NCI-H526 treated with DMSO at 0.1 percent for 48 hours (cell line): ENCODE measurements around the gene KCNQ2.
"Not testable (repeated sequence)": the region's sequence is repeated elsewhere in the genome, so short reads cannot be mapped to it uniquely, and the experiment has no call there.

Experiments
- DNase-seq: peaks from one replicate; lab custom pipeline; 2025; lab: John Stamatoyannopoulos, UW

Gene KCNQ2

DNA sequence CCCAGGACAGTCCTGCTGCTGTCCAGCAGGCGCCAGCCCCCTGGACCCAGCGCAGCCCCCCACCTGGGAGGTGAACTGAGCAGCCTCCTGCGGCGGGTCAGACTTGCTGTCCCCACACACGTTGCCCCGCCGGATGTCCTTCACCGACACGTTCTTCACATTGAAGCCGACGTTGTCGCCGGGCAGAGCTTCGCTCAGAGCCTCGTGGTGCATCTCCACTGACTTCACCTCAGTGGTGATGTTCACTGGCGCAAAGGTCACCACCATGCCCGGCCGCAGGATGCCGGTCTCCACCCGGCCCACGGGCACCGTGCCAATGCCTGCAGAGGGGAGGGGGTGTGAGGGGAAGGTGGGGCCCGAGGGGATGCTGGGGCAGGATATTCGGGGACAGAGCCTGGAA, 18.0 kb upstream of the KCNQ2 start:
- no peak for DNase-seq

GRCh38 chr20:63488315-63489251, 16.1 kb upstream of the KCNQ2 start:
- no peak for DNase-seq

DNA sequence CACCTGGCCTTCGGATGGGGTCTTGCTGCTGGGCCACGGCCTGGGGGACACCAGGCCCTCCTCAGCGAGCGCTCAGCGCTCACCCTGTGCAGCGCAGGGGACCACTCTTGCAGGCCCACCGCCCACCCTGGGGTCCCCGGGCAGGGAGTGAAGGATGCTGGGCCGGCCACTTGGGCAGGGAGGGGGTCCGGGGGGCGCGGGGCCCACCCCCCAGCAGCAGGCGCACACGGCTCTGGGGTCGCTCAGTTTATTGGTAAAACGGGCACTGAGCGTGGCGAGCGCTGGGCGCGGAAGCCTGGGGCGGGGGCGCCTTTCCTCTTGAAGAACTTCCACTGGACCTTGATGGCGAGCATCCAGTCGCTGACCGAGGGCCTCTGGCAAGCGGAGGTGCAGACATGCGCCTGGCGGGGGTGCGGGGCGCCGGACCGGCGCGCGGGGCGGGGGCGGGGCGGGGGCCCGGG, 15.4 kb upstream of the KCNQ2 start:
- DNase-seq = no peak

GRCh38 chr20:63487116-63487764, 14.8 kb upstream of the KCNQ2 start:
- DNase-seq = no peak

DNA sequence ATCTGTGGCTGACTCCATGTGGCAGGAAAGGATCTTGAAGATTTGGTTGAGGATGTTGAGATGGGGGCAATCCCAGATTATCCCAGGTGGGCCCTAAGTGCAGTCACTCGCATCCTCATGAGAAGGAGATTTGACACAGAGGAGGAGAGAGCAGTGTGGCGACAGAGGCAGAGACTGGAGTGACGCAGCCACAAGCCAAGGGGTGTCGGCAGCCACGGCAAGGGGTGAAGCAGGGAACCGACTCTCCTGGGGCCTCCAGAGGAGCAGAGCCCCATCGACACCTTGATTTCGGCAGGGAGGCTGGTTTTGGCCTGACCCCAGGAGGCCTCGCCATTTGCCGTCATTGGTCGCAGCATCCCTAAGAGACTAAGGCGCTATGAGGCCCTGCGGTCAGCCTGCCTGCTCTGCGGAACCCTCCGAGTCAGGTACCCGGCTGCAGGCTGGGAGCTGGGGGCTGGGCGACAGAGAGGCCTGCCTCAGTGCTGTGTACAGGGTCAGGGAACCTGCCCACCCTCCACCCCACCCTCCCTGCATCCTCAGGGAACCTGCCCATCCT, 13.9 kb upstream of the KCNQ2 start:
- no peak for DNase-seq

- no peak for DNase-seq
Observed at GRCh38 chr20:63484651-63485403, 12.4 kb upstream of the KCNQ2 start.

DNA sequence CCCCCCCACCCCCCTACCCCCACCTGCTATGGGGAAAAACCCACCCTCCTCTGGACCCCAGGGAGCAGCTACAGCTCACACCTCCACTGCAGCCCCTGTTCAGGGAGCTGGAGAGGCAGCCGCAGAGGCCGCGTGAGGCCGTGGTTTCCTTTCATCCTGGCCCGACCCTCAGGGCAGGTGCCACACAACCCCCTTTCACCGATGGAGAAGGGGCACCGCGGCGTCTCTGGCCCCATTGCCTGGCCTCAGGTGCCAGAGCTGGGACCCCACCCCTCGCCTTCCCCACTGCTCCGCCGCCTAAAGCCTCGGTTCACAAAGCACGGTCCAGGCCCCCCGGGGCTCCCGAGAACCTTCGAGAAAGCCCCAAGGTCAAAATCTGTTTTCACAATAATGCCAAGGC, 11.8 kb upstream of the KCNQ2 start:
- DNase-seq = no peak

GRCh38 chr20:63483834-63484233, 11.4 kb upstream of the KCNQ2 start:
- no peak for DNase-seq

- no peak for DNase-seq
Observed at GRCh38 chr20:63482021-63482587, 9.6 kb upstream of the KCNQ2 start.

DNA sequence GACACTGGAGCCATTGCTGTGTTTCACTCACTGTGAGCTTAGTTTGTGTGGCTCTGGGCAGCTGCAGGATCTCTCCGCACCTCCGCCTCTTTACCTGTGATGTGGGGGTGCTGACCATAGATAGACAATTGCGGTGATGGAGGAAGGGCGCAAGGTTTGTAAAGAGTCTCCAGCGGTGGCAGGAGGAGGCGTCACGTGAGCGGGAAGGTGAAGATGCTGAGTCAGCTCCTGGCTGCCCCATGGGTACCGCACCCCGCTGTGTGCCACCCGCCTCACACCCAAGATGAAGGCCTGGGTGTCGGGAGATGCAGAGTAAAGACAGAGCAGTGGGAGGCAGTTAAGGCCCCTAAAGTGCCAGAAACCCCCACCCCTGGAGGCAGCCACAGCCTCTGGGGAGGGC, 9.0 kb upstream of the KCNQ2 start:
- no peak for DNase-seq

DNA sequence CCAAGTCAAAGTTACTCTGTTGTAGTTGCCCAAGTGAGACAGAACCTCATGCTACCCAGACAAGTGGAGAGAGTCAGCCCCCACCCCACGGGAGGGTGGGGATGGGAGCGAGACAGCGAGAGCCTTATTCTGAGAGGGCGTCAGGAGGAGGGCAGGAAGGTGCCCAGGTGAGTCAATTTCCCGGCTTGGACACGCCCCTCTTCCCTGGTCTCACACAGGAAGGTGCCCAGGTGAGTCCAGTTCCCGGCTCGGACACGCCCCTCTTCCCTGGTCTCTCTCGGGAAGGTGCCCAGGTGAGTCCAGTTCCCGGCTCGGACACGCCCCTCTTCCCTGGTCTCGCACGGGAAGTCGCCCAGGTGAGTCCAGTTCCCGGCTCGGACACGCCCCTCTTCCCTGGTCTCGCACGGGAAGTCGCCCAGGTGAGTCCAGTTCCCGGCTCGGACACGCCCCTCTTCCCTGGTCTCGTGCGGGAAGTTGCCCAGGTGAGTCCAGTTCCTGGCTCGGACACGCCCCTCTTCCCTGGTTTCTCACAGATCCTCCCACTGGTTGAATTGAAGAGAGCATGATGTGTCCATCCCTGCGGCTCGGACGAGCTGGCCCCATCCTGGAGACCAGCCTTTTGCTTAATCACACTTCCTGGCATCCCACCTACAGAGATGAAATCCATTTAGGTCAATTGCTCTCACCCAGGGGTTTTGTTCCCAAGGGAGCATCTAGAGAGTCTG, 7.4 kb upstream of the KCNQ2 start:
- DNase-seq = not testable (repeated sequence)

GRCh38 chr20:63478346-63479302, 6.2 kb upstream of the KCNQ2 start:
- no peak for DNase-seq

DNA sequence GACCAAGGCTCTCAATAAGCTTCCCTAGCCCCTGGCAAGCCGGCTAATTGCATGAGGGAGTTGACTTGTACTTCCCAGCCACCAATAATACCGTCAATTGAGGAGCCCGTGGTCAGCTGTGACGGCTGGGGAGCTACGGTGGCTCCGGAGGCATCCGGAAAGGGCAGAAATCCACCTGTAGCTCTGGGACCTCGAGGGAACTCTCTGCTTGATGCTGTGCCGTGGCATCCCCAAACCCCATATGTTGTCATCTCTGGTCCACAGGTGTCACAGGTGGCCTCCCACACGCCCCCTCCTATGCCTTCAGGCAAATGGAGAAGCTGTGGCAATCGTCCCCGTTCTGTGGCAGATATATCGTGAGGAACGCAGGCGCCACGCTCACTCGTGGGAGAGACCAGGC, 5.5 kb upstream of the KCNQ2 start:
- no peak for DNase-seq

DNA sequence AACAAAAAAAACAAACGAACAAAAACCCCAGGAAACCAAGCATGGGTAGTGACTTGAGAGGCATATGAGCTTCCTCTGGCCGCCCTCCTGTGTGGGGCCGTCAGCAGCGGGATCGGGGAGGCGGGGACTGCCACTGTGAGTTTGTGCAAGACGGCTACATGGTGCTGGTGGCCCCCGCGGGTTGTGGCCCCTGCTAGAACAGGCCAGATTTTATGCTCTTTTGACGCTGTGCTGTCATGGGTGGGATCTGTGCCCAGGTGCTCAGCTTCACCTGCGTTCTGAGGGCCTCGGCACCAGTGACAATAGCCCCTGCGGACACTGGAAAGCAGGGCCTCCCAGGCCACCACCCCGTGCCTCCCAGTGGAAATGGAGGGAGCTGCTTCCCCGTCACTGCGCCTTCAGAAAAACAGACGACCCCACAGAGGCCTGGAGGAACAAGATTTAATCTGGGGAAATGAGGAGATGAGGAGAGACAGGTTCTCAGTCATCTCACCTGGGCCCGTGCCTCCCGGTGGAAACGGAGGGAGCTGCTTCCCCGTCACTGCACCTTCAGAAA, 4.7 kb upstream of the KCNQ2 start:
- DNase-seq = no peak

GRCh38 chr20:63475209-63475608, 2.8 kb upstream of the KCNQ2 start:
- DNase-seq = no peak

GRCh38 chr20:63473555-63474449, 1.3 kb upstream of the KCNQ2 start:
- peak; percentile 44 for DNase-seq

DNA sequence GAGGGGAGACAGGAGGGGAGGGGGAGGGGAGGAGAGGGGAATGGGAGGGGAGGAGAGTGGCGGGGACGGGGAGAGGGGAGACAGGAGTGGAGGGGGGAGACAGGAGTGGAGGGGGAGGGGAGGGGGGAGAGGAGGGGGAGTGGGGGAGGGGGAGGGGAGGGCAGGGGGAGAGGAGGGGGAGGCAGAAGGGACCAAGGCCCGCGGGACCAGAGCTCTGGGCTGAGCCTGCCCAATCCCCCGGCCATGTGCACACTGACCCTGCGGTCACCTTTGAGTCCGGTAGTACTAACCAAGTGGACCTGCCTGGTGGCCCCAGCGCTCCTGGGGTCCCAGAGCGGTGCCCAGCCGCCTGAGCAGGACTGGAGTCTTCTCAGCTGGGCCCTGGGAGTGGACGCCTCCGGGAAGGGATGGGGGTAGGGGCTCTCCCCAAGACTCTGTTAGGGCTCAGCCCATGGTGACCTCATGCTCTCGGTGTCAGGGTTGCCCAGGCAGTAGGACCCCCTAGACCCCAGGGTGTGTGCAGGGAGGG, 471 bp upstream of the KCNQ2 start:
- DNase-seq = no peak

GRCh38 chr20:63471717-63471980, 806 bp downstream of the KCNQ2 start:
- no peak for DNase-seq
